Large intestine (tissue), 3 donors: ENCODE data around the gene CSDE1. TPM values are rescaled to one million over a fixed set of nuclear protein-coding genes. Genes with fewer than 3 reads are reported as not detected.
A peak's percentile ranks its signal among the peaks of the same experiment; 100 is the strongest.

Experiments used
- DNase-seq, 2 donors: peaks; one replicate each; pipeline versions ENCODE4 v3.0.0 to v3.0.0-alpha.2; 2013
- H3K27ac ChIP-seq: one replicate; pipeline ENCODE4 v1.5.1; 2013; ENCODE audit warnings: low read length
- H3K27me3 ChIP-seq: 2 replicates; pipeline ENCODE4 v1.6.1; 2013; ENCODE audit warnings: low read length; ENCODE audit not compliant: control insufficient read depth, insufficient read depth
- H3K36me3 ChIP-seq: 2 replicates; pipeline ENCODE4 v1.6.1; 2013; ENCODE audit warnings: low read length; ENCODE audit not compliant: control insufficient read depth, insufficient read depth
- H3K4me1 ChIP-seq: one replicate; pipeline ENCODE4 v1.6.1; 2013; ENCODE audit warnings: low read length; ENCODE audit not compliant: control insufficient read depth, insufficient read depth
- H3K4me3 ChIP-seq: one replicate; pipeline ENCODE4 v1.5.1; 2013; ENCODE audit warnings: low read length
- H3K9me3 ChIP-seq: one replicate; pipeline ENCODE4 v1.6.1; 2013; ENCODE audit warnings: mild to moderate bottlenecking, low read depth, low read length, moderate library complexity; ENCODE audit not compliant: control insufficient read depth
- WGBS: methylation state at CpG from one replicate; pipeline ENCODE4 v1.1.5; 2013; ENCODE audit warnings: low lambda C conversion rate; ENCODE audit not compliant: insufficient coverage; 5-methylcytosine and 5-hydroxymethylcytosine counted together
- polyA plus RNA-seq: library from polyadenylated mRNA; unstranded; fragments of 120-200 nt; gene quantifications from one replicate; pipeline ENCODE4 v1.2.1, GENCODE V29; 2013

CSDE1 gene
- polyA plus RNA-seq, 1 donor: 331 TPM

GRCh38 chr1:114750780-114751179 is 7.0 kb downstream of the CSDE1 start:
- H3K4me1 ChIP-seq: peaks cover 6% of the 10 kb centered on the region
- H3K9me3 ChIP-seq: no peaks in the 10 kb centered on the region
- H3K27ac ChIP-seq: no peak overlapping the region
- H3K27me3 ChIP-seq: no peaks in the 10 kb centered on the region
- WGBS: no CpG with 5 or more reads among the region's 5 CpGs
- DNase-seq: no peak
- peaks cover 36% of the 10 kb centered on the region for H3K36me3 ChIP-seq
- no peak overlapping the region for H3K4me3 ChIP-seq

DNA sequence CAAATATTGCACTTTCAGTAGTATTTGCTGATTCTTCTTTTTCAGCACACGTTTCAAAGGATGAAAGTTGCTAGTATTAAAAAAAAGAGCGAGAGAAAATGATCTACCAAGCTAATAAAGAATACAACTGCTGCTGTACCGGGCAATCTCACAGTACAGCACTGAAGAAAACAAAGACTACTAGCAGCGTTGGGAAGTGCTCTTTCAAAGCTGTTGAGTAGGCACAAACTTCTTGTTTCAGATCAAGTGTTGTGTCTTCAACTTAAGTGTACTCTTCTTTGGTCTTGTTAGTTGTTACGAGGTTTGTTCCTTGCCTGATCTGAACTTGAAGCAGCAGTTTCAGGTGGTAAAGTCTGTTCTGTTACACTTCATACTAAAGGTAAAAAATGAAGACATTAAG is 7.9 kb downstream of the CSDE1 start:
- peaks cover 37% of the 10 kb centered on the region for H3K36me3 ChIP-seq
- DNase-seq: no peak
- no CpG with 5 or more reads among the region's 5 CpGs for WGBS
- H3K27me3 ChIP-seq: no peaks in the 10 kb centered on the region
- no peak overlapping the region for H3K4me3 ChIP-seq
- no peaks in the 10 kb centered on the region for H3K9me3 ChIP-seq
- no peak overlapping the region for H3K27ac ChIP-seq
- peaks cover 1% of the 10 kb centered on the region for H3K4me1 ChIP-seq

DNA sequence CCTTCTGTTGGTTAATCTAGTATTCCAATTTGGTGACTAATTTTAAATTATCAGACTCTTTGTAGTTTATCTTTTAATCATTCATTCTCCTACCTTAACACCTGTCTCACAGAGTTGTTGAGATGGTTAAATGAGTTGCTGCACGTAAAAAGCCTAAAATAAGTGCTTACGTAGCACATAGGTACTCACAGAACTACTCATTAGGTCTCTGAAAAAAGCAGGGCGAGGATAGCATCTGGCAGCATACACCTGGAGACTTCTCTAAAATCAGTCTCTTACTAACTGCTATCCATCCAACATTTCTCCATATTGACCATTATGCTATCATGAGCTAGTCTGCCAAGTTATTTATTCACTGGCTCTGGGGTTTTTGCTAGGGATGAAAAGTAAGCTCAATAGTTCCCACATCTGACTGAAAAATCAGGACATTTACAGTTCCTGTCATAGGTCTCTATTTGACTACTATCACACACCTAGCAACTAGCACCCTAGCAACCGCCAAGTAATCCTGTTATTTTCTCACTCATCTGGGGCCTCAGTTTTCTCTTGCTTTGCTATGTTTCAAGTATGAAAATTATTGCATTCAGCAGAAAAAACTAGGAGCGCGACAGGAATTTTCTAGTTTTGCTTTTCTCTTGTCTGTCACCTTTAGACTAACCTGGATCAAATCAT is 11.2 kb downstream of the CSDE1 start:
- peaks cover 59% of the 10 kb centered on the region for H3K36me3 ChIP-seq
- no peak overlapping the region for H3K4me3 ChIP-seq
- WGBS: 74% methylated on average over 5 of the region's 6 CpGs
- H3K9me3 ChIP-seq: no peaks in the 10 kb centered on the region
- H3K27me3 ChIP-seq: no peaks in the 10 kb centered on the region
- no peak overlapping the region for H3K27ac ChIP-seq
- DNase-seq: no peak
- no peaks in the 10 kb centered on the region for H3K4me1 ChIP-seq

- Histone ChIP-seq H3K27ac (no peak overlapping the region), H3K4me3 (no peak overlapping the region), H3K9me3 (no peaks in the 10 kb centered on the region), H3K27me3 (no peaks in the 10 kb centered on the region), H3K36me3 (peaks cover 62% of the 10 kb centered on the region), H3K4me1 (no peaks in the 10 kb centered on the region)
- no peak for DNase-seq
- 73% methylated on average over 1 of the region's 2 CpGs for WGBS
Measured at GRCh38 chr1:114745291-114745690, 12.5 kb downstream of the CSDE1 start.

GRCh38 chr1:114741963-114742746 is 15.6 kb downstream of the CSDE1 start:
- 79% methylated on average over 2 of the region's 11 CpGs for WGBS

GRCh38 chr1:114740331-114740730 is 17.5 kb downstream of the CSDE1 start:
- no peak overlapping the region for H3K27ac ChIP-seq
- DNase-seq: no peak
- 86% methylated on average over 1 of the region's 1 CpG for WGBS
- H3K9me3 ChIP-seq: no peaks in the 10 kb centered on the region
- peaks cover 11% of the 10 kb centered on the region for H3K4me1 ChIP-seq
- no peak overlapping the region for H3K4me3 ChIP-seq
- H3K27me3 ChIP-seq: no peaks in the 10 kb centered on the region
- peaks cover 59% of the 10 kb centered on the region for H3K36me3 ChIP-seq

More at GRCh38 chr1:114741963-114742746, 15.6 kb downstream of the CSDE1 start:
- Histone ChIP-seq H3K27ac (no peak overlapping the region), H3K4me3 (no peak overlapping the region), H3K36me3 (peaks cover 57% of the 10 kb centered on the region), H3K9me3 (no peaks in the 10 kb centered on the region), H3K4me1 (peaks cover 7% of the 10 kb centered on the region), H3K27me3 (no peaks in the 10 kb centered on the region)
- no peak for DNase-seq

DNA sequence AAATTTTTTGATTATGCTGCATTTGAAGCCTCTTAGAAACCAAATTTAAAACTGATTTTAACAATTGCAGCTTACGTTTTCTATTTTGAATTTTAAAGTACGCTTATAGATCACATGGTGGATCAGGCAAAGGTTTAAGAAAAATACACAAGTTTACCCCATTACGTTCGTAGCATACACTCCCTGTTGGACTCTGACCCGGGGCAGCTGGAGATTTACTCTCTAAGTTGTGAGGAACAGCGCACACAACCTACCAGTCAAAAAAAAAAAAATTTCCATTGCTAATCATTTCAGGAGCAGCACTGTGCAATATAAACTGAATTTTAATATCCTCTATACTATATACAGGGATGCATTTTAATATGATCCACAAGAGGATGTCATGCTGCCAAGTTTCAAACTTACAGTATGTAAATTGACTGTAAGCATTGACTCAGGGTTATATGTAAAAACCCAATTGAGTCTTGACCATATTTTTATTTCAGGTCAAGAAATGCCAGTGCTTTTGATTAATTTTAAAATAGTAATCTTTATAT is 20.4 kb downstream of the CSDE1 start:
- 38% methylated on average over 5 of the region's 6 CpGs for WGBS
- peaks cover 63% of the 10 kb centered on the region for H3K36me3 ChIP-seq

GRCh38 chr1:114735479-114735878 is 22.3 kb downstream of the CSDE1 start:
- peaks cover 68% of the 10 kb centered on the region for H3K36me3 ChIP-seq
- H3K4me1 ChIP-seq: peaks cover 11% of the 10 kb centered on the region
- WGBS: 25% methylated on average over 1 of the region's 1 CpG
- H3K27me3 ChIP-seq: no peaks in the 10 kb centered on the region
- H3K27ac ChIP-seq: no peak overlapping the region
- no peak overlapping the region for H3K4me3 ChIP-seq
- no peaks in the 10 kb centered on the region for H3K9me3 ChIP-seq
- DNase-seq: peak in 1 of 2 donors; percentile 62

More for the DNA sequence above, 20.4 kb downstream of the CSDE1 start:
- Histone ChIP-seq H3K9me3 (no peaks in the 10 kb centered on the region), H3K27me3 (no peaks in the 10 kb centered on the region), H3K27ac (no peak overlapping the region), H3K4me3 (no peak overlapping the region), H3K4me1 (peaks cover 11% of the 10 kb centered on the region)
- DNase-seq: peak; percentile 66 to 85

DNA sequence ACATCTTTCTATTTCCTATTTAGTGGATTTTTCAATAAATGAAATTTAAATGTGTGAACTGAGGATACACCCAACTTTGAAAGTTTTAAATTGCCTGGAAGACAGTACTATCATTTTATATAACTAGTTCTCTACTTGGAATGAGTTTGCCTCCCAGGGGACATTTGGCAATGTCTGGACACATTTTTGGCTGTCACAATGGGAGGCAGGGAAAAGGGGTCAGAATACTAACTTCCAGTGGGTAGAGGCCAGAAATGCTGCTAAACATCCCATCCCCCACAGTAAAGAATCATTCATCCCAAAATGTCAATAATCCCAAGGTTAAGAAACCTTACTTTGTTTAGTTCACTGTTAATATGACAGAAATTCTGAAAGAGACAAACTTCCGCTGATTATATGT is 28.0 kb downstream of the CSDE1 start:
- H3K9me3 ChIP-seq: no peaks in the 10 kb centered on the region
- H3K4me3 ChIP-seq: no peak overlapping the region
- no peaks in the 10 kb centered on the region for H3K4me1 ChIP-seq
- H3K36me3 ChIP-seq: peaks cover 80% of the 10 kb centered on the region
- 100% methylated on average over 1 of the region's 1 CpG for WGBS
- no peak overlapping the region for H3K27ac ChIP-seq
- no peak for DNase-seq
- no peaks in the 10 kb centered on the region for H3K27me3 ChIP-seq

GRCh38 chr1:114728553-114728952 is 29.2 kb downstream of the CSDE1 start:
- no peaks in the 10 kb centered on the region for H3K4me1 ChIP-seq
- H3K27me3 ChIP-seq: no peaks in the 10 kb centered on the region
- H3K36me3 ChIP-seq: peaks cover 81% of the 10 kb centered on the region
- H3K9me3 ChIP-seq: no peaks in the 10 kb centered on the region
- H3K4me3 ChIP-seq: no peak overlapping the region
- DNase-seq: no peak
- no peak overlapping the region for H3K27ac ChIP-seq
- WGBS: 100% methylated on average over 2 of the region's 2 CpGs
